NB4 (cell line): Measurements from ENCODE around the gene AZGP1.

Experiments used
- CTCF ChIP-seq: IDR thresholded peaks from one replicate; pipeline ENCODE4 v1.5.1; 2012; ENCODE audit warnings: low read depth, low read length
- POLR2A ChIP-seq: IDR thresholded peaks from 2 replicates; pipeline ENCODE4 v1.6.1; 2011; ENCODE audit warnings: mild to moderate bottlenecking; ENCODE audit not compliant: insufficient read length; ENCODE audit errors: extremely low read depth

- TF ChIP-seq CTCF (no peak), POLR2A (no peak)
These were observed 16.7 kb upstream of the AZGP1 start for GRCh38 chr7:99992330-99993038.
